ENCODE measurements around the gene MTMR2. TPM values are rescaled to one million over a fixed set of nuclear protein-coding genes. Genes with fewer than 3 reads are reported as not detected.

MTMR2 gene
- total and polyA plus RNA-seq, 9 of the 15 experiments (the other 6 are each of a cell fraction or from before 2014, with no cell fraction given) = 12.6 to 35.8 (median 25.2) TPM

DNA sequence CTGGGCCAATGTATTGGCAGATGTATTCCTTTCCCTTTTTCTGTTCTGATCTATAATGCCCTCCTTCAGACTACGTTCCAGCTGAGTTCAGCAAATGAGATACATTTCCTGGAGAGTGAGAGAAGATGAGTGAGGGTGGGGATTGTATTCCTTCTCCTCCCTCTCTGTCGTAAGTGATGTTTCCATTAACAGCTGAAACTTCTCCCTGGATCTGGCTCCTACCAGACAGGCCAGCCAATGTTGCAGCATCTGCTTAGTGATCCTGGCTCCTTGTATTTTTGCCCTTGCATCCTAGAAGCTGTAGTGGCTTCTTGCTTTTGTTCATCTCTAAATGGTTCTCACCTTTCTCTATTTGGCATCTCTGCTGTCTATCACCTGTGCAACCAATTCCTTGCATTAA, 48.2 kb upstream of the MTMR2 start:
- POLR2A ChIA-PET = interaction anchor here (0.7 kb wide), 1 partner anchor 16 kb away, joined by 3 read pairs; no protein-coding TSS in a partner anchor
- intact Hi-C loops (cut with micrococcal nuclease) = no loop called here
- Histone ChIP-seq H3K27me3 (ENCODE audit: control insufficient read depth in 2 of 2, insufficient read depth in 2 of 2, low read length in 2 of 2) (no peaks in the 10 kb centered on the region), H3K4me2 (ENCODE audit: insufficient read depth, low read length) (no peak overlapping the region), H3K9me1 (ENCODE audit: control insufficient read depth, insufficient read depth, low read length) (no peaks in the 10 kb centered on the region), H2AFZ (ENCODE audit: low read depth, low read length) (no peak overlapping the region), H3K4me1 (replicated peaks in 1 of 2; ENCODE audit: control insufficient read depth in 2 of 2, insufficient read depth in 2 of 2, low read length in 2 of 2) (no peaks in the 10 kb centered on the region), H3K36me3 (ENCODE audit: control insufficient read depth, insufficient read depth, low read length) (no peaks in the 10 kb centered on the region), H3K27ac (ENCODE audit: extremely low read depth, low read depth, low read length) (no peak overlapping the region), H3K9ac (ENCODE audit: insufficient read depth in 1 of 2, low read depth in 2 of 2, low read length in 2 of 2) (no peak overlapping the region), H3K9me3 (replicated peaks; ENCODE audit: control insufficient read depth, insufficient read depth, low read depth, low read length) (no peaks in the 10 kb centered on the region), H3K79me2 (ENCODE audit: control insufficient read depth, insufficient read depth, low read length) (no peaks in the 10 kb centered on the region), H3K4me3 (no peak overlapping the region), H4K20me1 (replicated peaks; ENCODE audit: control insufficient read depth, insufficient read depth, low read length) (no peaks in the 10 kb centered on the region)
- FAIRE-seq = no peak
- ATAC-seq = no peak
- in situ Hi-C loops (cut with MboI) = no loop called here
- TF ChIP-seq ATF1 (CRISPR knock-in tag; IDR thresholded peaks at IDR 0.05) (no peak), ATF1 (tag; IDR thresholded peaks at IDR 0.05) (no peak), CREB3 (tag; conservative IDR thresholded peaks at IDR 0.05; ENCODE audit: low read depth) (no peak), LEF1 (IDR thresholded peaks at IDR 0.05) (no peak), YY1 (IDR thresholded peaks at IDR 0.05; ENCODE audit: borderline replicate concordance in 1 of 3, control insufficient read depth in 1 of 3, extremely low read depth in 1 of 3, insufficient read depth in 3 of 3, insufficient read length in 1 of 3, insufficient replicate concordance in 2 of 3, low read depth in 1 of 3, low read length in 2 of 3) (no peak), XRCC3 (IDR thresholded peaks at IDR 0.05) (no peak), POU5F1 (IDR thresholded peaks at IDR 0.05; ENCODE audit: borderline replicate concordance, low read depth, low read length, partially characterized antibody) (no peak), GTF2F1 (IDR thresholded peaks at IDR 0.05; ENCODE audit: low read depth, low read length) (no peak), MAFF (IDR thresholded peaks at IDR 0.05; ENCODE audit: low read length) (no peak), SIN3B (IDR thresholded peaks at IDR 0.05; ENCODE audit: low read depth) (no peak), ZNF695 (CRISPR knock-in tag; IDR thresholded peaks at IDR 0.05) (no peak), FOXA3 (CRISPR knock-in tag; conservative IDR thresholded peaks at IDR 0.05 in 1 of 2, IDR thresholded peaks at IDR 0.05 in 1 of 2) (no peak), ETS1 (conservative IDR thresholded peaks at IDR 0.05; ENCODE audit: control insufficient read depth, low read depth, low read length) (no peak)
- TF ChIP-seq, protein P1, sequence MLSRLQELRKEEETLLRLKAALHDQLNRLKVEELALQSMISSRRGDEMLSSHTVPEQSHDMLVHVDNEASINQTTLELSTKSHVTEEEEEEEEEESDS (CRISPR knock-in tag; IDR thresholded peaks at IDR 0.05) = no peak
- DNase-seq (ENCODE audit: extremely low read depth in 1 of 4, low spot score in 3 of 4) = no peak
- CTCF ChIA-PET (ENCODE audit: low intra/inter-chr PET ratio) = no interaction called here
- no TSS peak for BruUV-seq (replicated peaks)
- WGBS (ENCODE audit: insufficient coverage, low coverage, missing lambda C conversion rate) = 9% methylated on average over 2 of the region's 2 CpGs
